Smooth muscle cell (in vitro differentiated cells): Measurements from ENCODE around the gene STX17. TPM values are rescaled to one million over a fixed set of nuclear protein-coding genes. Genes with fewer than 3 reads are reported as not detected.

Experiments used
- DNase-seq: peaks from one replicate; lab custom pipeline; 2025; ENCODE audit not compliant: unreplicated experiment; lab: John Stamatoyannopoulos, UW
- H2AFZ ChIP-seq: fragments of 200-600 bp; sonication (generic); 2 replicates; pipeline ENCODE4 v1.6.0; 2016; ENCODE audit warnings: antibody characterized with exemption, low read depth, mild to moderate bottlenecking
- H3F3A ChIP-seq: fragments of 200-600 bp; sonication (generic); 2 replicates; pipeline ENCODE4 v1.6.0; 2017; ENCODE audit warnings: antibody characterized with exemption, low read depth
- H3K27ac ChIP-seq: fragments of 200-600 bp; sonication (generic); 2 replicates; pipeline ENCODE4 v1.5.1; 2016; ENCODE audit warnings: low read depth, mild to moderate bottlenecking
- H3K27me3 ChIP-seq: fragments of 200-600 bp; sonication (generic); 2 replicates; pipeline ENCODE4 v1.6.1; 2016; ENCODE audit warnings: low read depth, mild to moderate bottlenecking
- H3K36me3 ChIP-seq: fragments of 200-600 bp; sonication (generic); 2 replicates; pipeline ENCODE4 v1.5.1; 2016; ENCODE audit warnings: low read depth
- H3K4me1 ChIP-seq: fragments of 200-600 bp; sonication (generic); 2 replicates; pipeline ENCODE4 v1.5.1; 2016; ENCODE audit warnings: low read depth
- H3K4me2 ChIP-seq: fragments of 200-600 bp; sonication (generic); 2 replicates; pipeline ENCODE4 v1.6.0; 2016; ENCODE audit warnings: mild to moderate bottlenecking
- H3K4me3 ChIP-seq: fragments of 200-600 bp; sonication (generic); 2 replicates; pipeline ENCODE4 v1.5.1; 2016; ENCODE audit warnings: mild to moderate bottlenecking
- H3K79me2 ChIP-seq: fragments of 200-600 bp; sonication (generic); 2 replicates; pipeline ENCODE4 v1.6.0; 2016; ENCODE audit warnings: low read depth, mild to moderate bottlenecking
- H3K9ac ChIP-seq: fragments of 200-600 bp; sonication (generic); 2 replicates; pipeline ENCODE4 v1.6.0; 2016; ENCODE audit warnings: low read depth
- H3K9me3 ChIP-seq: fragments of 200-600 bp; sonication (generic); replicated peaks from 2 replicates; pipeline ENCODE4 v1.5.1; 2016; ENCODE audit warnings: low read depth
- H4K20me1 ChIP-seq: fragments of 200-600 bp; sonication (generic); 2 replicates; pipeline ENCODE4 v1.6.0; 2016; ENCODE audit warnings: low read depth
- CTCF ChIP-seq: fragments of 200-600 bp; sonication (generic); IDR thresholded peaks from 2 replicates; pipeline ENCODE4 v1.5.1; 2017; ENCODE audit warnings: borderline replicate concordance, mild to moderate bottlenecking, antibody characterized with exemption; ENCODE audit not compliant: insufficient read depth, poor library complexity, severe bottlenecking
- WGBS: methylation state at CpG from one replicate; pipeline ENCODE4 v1.1.7; 2016; ENCODE audit warnings: low lambda C conversion rate; 5-methylcytosine and 5-hydroxymethylcytosine counted together
- polyA plus RNA-seq: library from polyadenylated mRNA; unstranded; fragments of >200 nt; fragmentation: Nextera tagmentation; extraction: Ambion mirVana; gene quantifications from 2 replicates; pipeline ENCODE4 v1.2.1, GENCODE V29; 2016
- total RNA-seq: library from RNA; depleted of rRNA; stranded (reverse); fragments of >200 nt; gene quantifications from 2 replicates; pipeline ENCODE4 v1.2.3, GENCODE V29; 2014

Gene STX17
- total and polyA plus RNA-seq, 2 experiments from 2014 or later: 11.1 to 15.9 TPM

GRCh38 chr9:99867968-99868367 lies 38.5 kb upstream of the STX17 start:
- H3K79me2 ChIP-seq: no peaks in the 10 kb centered on the region
- no peak overlapping the region for H3K27ac ChIP-seq
- DNase-seq: no peak
- no peaks in the 10 kb centered on the region for H3K9me3 ChIP-seq
- H2AFZ ChIP-seq: no peak overlapping the region
- H3F3A ChIP-seq: no peaks in the 10 kb centered on the region
- H3K36me3 ChIP-seq: no peaks in the 10 kb centered on the region
- H4K20me1 ChIP-seq: no peaks in the 10 kb centered on the region
- no peak overlapping the region for H3K9ac ChIP-seq
- no peak for TF ChIP-seq CTCF
- no peaks in the 10 kb centered on the region for H3K4me1 ChIP-seq
- H3K27me3 ChIP-seq: no peaks in the 10 kb centered on the region
- H3K4me3 ChIP-seq: no peak overlapping the region
- H3K4me2 ChIP-seq: no peak overlapping the region

- WGBS: 92% methylated on average over 2 of the region's 2 CpGs
- no peaks in the 10 kb centered on the region for H3K79me2 ChIP-seq
- H3K4me3 ChIP-seq: no peak overlapping the region
- no peaks in the 10 kb centered on the region for H3K4me1 ChIP-seq
- no peaks in the 10 kb centered on the region for H3K36me3 ChIP-seq
- H3K9me3 ChIP-seq: no peaks in the 10 kb centered on the region
- no peak for TF ChIP-seq CTCF
- H3F3A ChIP-seq: no peaks in the 10 kb centered on the region
- H3K9ac ChIP-seq: no peak overlapping the region
- no peak overlapping the region for H3K4me2 ChIP-seq
- no peaks in the 10 kb centered on the region for H3K27me3 ChIP-seq
- H2AFZ ChIP-seq: no peak overlapping the region
- no peak for DNase-seq
- H3K27ac ChIP-seq: no peak overlapping the region
- no peaks in the 10 kb centered on the region for H4K20me1 ChIP-seq
These were observed 37.6 kb upstream of the STX17 start for GRCh38 chr9:99868845-99869244.

- no peaks in the 10 kb centered on the region for H3F3A ChIP-seq
- H3K9me3 ChIP-seq: no peaks in the 10 kb centered on the region
- no peaks in the 10 kb centered on the region for H3K36me3 ChIP-seq
- H3K4me2 ChIP-seq: no peak overlapping the region
- H3K9ac ChIP-seq: no peak overlapping the region
- no peaks in the 10 kb centered on the region for H3K4me1 ChIP-seq
- DNase-seq: no peak
- no peaks in the 10 kb centered on the region for H3K79me2 ChIP-seq
- no peak overlapping the region for H2AFZ ChIP-seq
- H3K4me3 ChIP-seq: no peak overlapping the region
- H3K27me3 ChIP-seq: no peaks in the 10 kb centered on the region
- WGBS: 33% methylated on average over 5 of the region's 5 CpGs
- no peak overlapping the region for H3K27ac ChIP-seq
- H4K20me1 ChIP-seq: no peaks in the 10 kb centered on the region
- TF ChIP-seq CTCF: no peak
These were observed 36.3 kb upstream of the STX17 start for GRCh38 chr9:99870126-99870525.

- Histone ChIP-seq H2AFZ (no peak overlapping the region), H3K79me2 (no peaks in the 10 kb centered on the region), H3K4me3 (no peak overlapping the region), H3K27me3 (no peaks in the 10 kb centered on the region), H3K4me1 (no peaks in the 10 kb centered on the region), H3K4me2 (no peak overlapping the region), H3K36me3 (no peaks in the 10 kb centered on the region), H3K9ac (no peak overlapping the region), H4K20me1 (no peaks in the 10 kb centered on the region), H3F3A (no peaks in the 10 kb centered on the region), H3K9me3 (no peaks in the 10 kb centered on the region), H3K27ac (no peak overlapping the region)
- no peak for TF ChIP-seq CTCF
- WGBS: 72% methylated on average over 3 of the region's 3 CpGs
- no peak for DNase-seq
These were observed 32.9 kb upstream of the STX17 start for GRCh38 chr9:99873531-99873930.
